PFSK-1 (cell line): ENCODE measurements around the gene MIA.

ENCODE experiments used
- FOXP2 ChIP-seq: optimal IDR thresholded peaks from 2 replicates; pipeline ENCODE3; 2011; ENCODE audit warnings: borderline replicate concordance, control low read depth, inconsistent platforms; ENCODE audit not compliant: insufficient read depth; ENCODE audit errors: extremely low read length, extremely low read depth
- POLR2AphosphoS5 ChIP-seq: IDR thresholded peaks from 2 replicates; pipeline ENCODE4 v1.6.1; 2012; ENCODE audit warnings: low read depth, mild to moderate bottlenecking, control low read depth, low read length, moderate library complexity
- REST ChIP-seq, 2 experiments: IDR thresholded peaks; 2 replicates each; pipeline versions ENCODE4 v1.6.1 to v1.8.0; 2011 to 2012; ENCODE audit warnings: low read depth in 2 of 2, low read length in 2 of 2, control low read depth in 1 of 2, inconsistent platforms in 1 of 2, mild to moderate bottlenecking in 1 of 2, moderate library complexity in 1 of 2; ENCODE audit not compliant: insufficient read depth in 1 of 2
- SIN3A ChIP-seq: IDR thresholded peaks from 2 replicates; pipeline ENCODE4 v1.6.1; 2012; ENCODE audit warnings: mild to moderate bottlenecking, low read length, moderate library complexity, borderline replicate concordance; ENCODE audit not compliant: insufficient read depth
- TAF1 ChIP-seq: IDR thresholded peaks from 2 replicates; pipeline ENCODE4 v1.6.1; 2012; ENCODE audit warnings: low read length, control low read depth, borderline replicate concordance; ENCODE audit not compliant: insufficient read depth

MIA gene

GRCh38 chr19:40808021-40808325, 32.7 kb downstream of the MIA start:
- TF ChIP-seq REST (IDR thresholded peaks at IDR 0.05; ENCODE audit: insufficient read depth in 1 of 2, low read depth in 2 of 2, low read length in 2 of 2) (no peak), SIN3A (no peak), TAF1 (no peak), POLR2AphosphoS5 (no peak), FOXP2 (no peak)

- no peak for TF ChIP-seq SIN3A
- no peak for TF ChIP-seq TAF1
- TF ChIP-seq POLR2AphosphoS5: peak; percentile 36; the same call in 1 of the 2 replicates
- no peak for TF ChIP-seq FOXP2
Measured at GRCh38 chr19:40808497-40808896, 33.2 kb downstream of the MIA start.

DNA sequence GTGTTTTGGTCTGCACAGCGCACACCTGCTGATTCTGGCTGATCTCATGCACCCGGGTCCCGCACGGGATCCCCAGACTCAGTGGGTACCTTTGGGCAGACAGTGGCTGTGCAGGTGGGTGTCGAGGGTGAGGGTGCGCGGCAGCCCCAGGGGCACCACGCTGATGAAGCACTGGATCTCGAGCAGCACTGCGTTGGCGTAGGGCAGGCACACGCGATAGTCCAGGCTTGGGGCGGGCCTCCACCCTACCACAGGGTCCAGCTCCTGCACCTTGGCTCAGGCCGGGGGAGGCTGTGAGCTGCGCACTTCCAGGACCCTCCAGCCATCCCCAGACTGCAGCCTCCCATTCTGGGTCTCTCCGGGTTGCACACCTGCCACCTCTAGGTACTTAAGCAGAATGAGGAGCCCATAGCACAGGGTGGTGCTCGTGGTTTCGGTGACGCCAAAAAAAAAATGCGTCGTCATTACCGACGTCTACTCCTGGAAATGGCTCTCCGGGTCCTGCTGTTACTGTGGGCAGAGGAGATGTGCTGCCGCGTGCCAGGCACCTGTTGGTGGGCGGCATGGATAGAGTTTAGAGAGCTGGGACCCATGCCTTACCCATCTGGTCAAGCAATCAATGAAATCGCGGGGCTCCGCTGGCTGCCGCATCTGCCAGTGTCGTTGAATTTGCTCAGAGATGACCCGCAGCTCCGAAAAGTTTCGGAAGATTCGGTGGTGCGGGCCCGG, 34.2 kb downstream of the MIA start:
- TF ChIP-seq REST (IDR thresholded peaks at IDR 0.05; ENCODE audit: insufficient read depth in 1 of 2, low read depth in 2 of 2, low read length in 2 of 2) (no peak), POLR2AphosphoS5 (no peak), SIN3A (no peak), TAF1 (no peak), FOXP2 (no peak)

- TF ChIP-seq FOXP2: no peak
- TF ChIP-seq REST (IDR thresholded peaks at IDR 0.05; ENCODE audit: insufficient read depth in 1 of 2, low read depth in 2 of 2, low read length in 2 of 2): no peak
- no peak for TF ChIP-seq SIN3A
- no peak for TF ChIP-seq TAF1
Measured at GRCh38 chr19:40810160-40810559, 34.8 kb downstream of the MIA start.

DNA sequence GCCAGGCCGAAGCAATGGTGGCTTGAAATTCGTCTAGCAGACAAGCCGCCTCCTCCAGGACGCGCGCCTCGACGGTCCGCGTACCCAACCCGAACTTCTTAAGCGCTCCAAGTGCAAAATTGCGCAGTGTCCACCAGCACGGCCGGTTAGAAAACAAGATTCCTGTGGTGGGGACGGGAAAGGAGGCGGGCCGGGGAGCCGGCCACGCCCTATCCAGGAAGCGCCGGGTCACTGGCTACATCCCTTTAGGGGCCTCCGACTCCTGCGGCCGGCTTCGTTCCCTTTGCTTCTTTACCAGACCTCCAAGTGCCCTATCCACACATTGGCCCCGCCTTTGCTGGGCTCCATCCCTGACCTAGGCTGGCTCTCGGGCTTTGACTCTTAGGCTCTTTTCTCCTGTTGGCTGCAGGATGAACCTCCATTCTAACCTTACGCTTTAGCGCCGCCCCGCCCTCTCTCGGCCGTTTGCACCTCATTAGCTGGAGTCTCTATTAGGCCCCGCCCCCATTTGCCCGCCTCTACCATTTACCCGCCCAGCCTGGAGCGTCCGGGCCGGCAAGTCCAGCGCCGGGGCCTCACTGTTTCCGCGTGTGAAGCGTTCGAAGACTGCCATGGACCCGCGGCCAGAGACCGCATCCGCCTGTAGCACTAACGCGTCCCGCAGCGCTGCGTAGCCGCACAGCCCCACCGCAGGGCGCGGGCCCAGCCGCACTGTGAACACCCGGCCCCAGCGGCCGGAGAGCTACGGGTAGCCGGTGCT, 35.5 kb downstream of the MIA start:
- TF ChIP-seq POLR2AphosphoS5 (peak; percentile 41; the same call in 1 of the 2 replicates), TAF1 (peak; percentile 45; the same call in 1 of the 2 replicates), SIN3A (peak; percentile 12; the same call in 1 of the 2 replicates)
